CD1c-positive myeloid dendritic cell (primary cell): ENCODE results near the gene RGSL1.

Experiments
- DNase-seq: peaks from one replicate; pipeline ENCODE4 v3.0.0-alpha.2; 2016; ENCODE audit errors: extremely low spot score

RGSL1 gene

DNA sequence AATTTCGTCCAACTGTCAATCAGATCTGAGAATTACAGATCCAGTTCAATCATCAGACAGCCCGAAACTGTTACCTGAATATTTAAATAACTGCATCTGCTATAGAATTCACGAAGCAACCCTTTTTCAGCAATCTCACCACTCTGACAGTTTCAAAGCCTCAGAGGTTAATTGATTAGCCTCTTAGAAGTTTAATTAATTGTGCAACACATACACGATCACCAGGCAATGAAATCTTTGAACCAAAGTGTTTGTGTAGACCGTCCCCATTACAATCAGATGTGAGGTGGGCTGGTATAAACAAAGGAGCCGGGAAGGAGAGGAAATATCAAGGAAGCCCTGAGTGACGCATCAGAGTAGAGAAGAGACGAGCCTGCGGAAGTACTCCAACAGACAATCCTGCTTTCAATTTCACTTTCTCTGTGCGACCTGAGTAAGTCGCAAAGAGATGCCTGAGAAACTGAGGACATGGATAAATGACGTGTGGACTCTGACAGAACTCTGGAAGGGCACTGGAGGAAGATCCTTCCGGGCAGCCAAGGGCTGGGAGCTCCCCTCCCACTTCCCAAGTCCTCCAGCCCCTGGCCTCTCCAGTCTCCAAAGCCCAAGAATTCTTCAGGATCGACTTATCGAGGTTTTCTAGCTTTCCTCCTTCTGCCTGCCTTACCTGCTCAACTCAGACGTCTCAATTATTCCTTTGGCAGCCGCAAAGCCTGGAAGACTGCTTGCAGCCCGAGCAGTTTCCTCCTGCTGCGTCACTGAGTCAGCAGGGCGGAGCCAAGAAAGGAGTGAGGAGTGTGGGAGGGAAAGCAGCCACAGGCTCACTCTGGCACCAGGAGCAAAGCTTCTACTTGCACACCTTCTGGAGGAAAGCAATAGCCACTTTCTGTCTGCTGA lies 138.8 kb downstream of the RGSL1 start, which contains the start of gene RNASEL:
Gene RNASEL, minus strand, starts transcription at position 757 of the 897 bp plus-strand sequence. CDS start 2,450 bp downstream, outside the sequence.
- DNase-seq = peak; percentile 77

DNA sequence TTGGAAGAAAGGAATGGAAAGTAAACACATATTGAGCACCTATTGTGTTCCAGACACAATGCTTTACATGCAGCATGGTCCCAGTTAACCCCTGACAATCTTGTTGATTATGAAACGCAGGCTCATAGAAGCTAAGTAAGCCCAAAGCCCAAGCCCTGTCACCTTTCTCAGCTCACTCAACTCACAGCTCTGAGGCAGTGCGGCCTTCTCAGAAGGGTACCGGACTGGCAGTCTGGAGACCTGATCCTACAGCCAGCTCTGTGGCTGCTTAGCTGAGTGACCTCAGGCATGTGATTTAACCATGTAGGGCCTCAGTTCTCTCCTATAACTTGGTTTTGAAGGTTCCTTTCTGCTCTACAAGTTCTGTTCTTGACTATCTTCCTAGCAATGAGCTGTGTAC lies 139.6 kb downstream of the RGSL1 start:
- DNase-seq = no peak

DNA sequence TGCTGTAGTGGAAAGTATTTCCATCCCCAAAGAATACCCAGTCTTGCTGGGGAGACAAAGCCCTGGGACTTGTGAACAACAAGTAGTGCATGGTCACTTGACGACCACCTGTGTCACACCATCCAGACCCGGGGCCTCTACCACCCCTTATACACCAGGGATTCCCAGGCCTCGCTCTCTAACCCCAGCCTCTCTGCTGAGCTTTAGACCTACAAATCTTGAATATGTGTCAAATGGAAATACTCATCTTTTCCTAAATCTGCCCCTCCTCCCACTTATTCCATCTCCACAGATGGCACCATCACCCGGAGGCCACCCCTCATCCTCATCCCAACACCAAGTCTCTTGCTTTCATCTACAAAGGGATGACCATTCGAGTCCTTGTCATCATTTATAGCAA lies 140.0 kb downstream of the RGSL1 start:
- DNase-seq = no peak

DNA sequence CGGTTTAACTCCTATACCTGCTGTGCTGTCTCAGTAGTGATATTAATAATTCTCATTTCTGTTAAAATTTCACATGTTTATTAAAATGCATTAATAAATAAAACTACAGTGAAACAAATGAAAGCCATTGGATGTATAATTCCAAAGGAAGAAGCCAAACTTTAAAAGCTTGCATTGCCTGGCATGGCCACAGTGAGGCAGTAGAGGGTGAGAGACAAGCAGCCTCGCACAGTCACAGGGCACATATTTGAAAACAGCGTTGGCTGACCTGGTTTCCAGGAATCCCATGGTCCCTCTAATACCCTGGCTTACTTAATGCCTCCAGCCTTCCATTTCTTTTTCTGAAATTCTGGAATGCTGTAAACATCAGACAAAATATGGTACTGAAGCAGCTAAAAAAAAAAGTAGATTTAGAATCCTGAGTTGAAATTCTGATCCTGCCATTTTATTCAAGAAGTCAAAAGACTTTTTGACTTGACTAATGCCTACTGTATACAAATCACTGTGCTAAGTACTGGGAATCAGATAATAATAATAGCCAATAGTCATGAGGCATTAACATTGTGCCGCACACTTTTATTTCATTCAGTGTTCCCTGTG lies 145.8 kb downstream of the RGSL1 start:
- DNase-seq = peak; percentile 69

DNA sequence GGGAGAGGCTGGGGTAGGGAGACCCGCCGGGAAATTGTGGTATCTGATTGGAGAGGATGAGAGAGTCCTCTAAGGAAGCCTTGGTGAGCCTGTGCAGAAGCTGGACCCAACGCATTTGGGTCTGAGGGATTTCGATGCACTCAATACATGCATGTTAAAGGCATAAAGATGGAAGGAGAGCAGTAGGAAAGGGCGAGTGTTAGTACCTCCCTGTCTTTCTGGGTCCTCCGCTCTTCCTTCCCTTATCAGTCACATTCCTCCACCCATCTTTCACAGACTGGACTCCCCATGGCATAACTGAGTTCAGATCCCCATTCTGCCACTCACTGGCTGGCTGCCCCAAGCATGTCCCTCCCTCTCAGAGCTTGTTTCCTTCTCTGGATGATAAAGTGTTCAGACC lies 147.0 kb downstream of the RGSL1 start:
- no peak for DNase-seq

DNA sequence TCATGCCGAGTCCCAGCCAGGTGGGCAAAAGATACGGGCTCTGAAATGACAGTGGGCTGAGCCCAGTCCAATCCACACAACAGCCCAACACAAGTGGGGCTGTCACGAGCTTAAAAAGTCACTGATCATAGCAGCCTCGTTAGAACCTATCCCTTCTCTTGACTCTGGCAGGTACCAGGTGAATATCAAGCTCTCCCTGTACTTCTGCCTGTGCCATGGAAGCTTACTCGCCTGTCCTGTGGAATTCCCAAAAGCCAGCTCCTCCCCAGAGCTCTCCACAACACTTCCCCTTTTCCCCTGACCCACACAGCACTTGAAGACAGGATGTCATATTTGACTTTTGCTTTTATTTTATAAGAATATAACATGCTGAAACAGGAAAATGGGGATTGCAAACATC lies 148.3 kb downstream of the RGSL1 start:
- peak; percentile 24 for DNase-seq

DNA sequence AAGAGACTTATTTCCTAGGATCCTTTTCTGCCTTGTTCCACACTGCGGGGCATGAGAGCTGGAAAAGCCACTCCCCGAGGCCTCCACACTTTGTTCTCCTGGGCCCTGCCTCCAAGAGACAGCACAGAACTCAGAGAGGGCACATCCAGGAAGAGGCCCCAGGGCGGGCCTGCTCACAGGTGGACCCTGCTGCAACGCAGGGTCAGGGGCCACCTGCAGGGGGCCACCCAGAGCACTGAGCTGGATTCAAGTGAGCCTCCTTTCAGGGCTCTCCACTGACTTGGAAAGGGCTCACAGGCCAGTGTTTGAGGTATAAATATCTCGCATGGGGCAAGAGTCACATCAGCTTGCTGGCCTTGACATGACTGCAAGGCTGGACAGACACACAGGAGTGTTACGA lies 149.4 kb downstream of the RGSL1 start:
- DNase-seq = no peak

DNA sequence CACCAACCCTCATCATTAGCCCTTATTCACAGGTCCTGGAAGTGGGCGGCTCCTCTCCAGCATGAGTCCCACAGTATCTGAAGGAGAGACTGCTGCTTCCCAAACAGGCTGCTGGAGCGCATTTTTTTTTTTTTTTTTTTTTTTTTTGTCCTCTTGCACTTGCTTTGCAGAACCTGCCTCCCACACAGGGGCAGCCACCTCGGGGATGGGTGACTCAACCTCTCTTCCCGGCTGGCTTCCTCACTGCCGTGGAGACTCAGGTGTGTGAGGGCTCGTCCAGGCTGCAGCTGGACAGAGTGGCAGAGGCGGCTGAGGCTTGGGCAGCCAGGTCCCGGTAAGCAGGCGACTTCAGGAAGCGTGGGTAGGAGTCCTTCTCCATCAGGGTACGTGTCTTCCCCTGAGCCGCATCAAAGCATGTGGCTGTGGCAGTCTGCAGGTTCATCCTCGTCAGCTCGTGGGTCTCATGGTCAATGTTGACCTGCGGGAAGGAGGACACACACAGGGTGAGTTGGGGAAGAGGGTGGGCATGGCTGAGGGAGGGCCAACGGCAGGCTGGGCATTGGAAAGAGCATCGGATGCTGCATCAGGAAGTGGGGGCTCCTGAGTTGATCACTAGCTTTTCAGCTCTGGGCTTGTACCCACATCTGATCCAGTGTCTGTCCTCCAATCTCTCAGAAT lies 150.2 kb downstream of the RGSL1 start:
- no peak for DNase-seq

DNA sequence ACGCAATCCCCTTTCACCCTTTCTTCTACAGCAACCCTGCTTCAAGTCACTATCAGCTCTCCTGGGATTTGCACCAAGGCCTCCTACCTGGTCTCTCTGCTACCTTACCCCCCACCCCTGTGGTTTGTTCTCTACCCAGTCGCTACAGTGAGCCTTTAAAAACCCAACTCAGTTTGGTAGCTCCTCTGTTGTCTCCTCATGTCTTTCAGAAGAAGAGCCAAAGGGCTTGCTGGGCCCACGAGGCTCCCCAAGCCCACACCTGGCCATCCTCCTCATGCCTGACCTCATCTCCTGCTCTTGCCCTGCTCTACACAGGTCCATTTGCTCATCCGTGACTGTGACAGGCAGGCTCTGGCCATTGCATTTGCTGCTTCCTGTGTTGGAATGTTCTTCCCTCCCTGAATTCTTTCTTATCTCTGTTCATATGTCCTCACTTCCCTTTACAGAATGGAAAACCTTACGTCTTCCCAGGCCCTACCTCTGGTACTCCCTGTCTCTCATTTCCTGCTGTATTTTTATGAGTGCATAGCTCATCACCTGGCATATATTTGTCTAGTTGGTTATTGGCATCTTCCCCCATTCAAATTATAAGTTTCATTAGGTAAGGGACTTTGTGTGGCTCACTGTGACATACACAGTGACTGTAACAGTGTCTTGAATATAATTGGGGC lies 150.9 kb downstream of the RGSL1 start:
- DNase-seq = no peak

DNA sequence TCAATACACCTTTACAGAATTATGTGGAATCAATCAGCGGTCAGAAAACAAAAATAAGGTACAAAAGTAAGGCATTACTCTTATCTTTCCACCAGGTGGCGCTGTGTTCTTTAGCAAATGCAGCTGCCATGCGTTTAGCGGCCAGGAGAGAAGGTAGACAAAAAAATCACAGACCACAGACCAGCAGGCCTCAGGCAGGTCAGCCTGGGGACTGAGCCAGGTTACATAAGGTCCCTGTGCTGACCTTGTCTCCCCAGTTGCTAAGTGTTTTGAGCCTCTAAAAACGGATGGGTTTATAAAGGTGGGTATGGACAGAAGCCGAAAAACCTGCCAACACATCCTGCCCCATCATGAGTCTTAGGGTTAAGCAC lies 151.5 kb downstream of the RGSL1 start:
- peak; percentile 86 for DNase-seq

DNA sequence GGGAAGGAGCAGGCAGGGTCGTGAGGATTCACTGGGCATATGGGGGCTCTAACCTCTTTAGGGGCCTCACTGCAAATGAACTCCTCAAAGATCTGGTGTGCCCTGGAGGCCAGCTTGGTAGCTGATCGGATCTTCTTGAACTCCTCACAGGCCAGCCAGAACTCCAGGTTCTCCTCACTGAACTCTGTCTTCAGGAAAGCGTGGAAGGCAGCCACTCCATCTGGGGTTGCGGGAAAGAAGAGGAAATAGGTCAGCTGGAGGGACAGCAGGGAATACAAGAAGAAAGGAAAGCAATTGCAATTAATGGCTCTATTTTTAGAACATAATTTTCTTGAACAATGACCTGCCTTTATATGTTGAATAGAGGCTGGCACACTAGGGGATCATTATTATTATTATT lies 152.0 kb downstream of the RGSL1 start:
- no peak for DNase-seq

DNA sequence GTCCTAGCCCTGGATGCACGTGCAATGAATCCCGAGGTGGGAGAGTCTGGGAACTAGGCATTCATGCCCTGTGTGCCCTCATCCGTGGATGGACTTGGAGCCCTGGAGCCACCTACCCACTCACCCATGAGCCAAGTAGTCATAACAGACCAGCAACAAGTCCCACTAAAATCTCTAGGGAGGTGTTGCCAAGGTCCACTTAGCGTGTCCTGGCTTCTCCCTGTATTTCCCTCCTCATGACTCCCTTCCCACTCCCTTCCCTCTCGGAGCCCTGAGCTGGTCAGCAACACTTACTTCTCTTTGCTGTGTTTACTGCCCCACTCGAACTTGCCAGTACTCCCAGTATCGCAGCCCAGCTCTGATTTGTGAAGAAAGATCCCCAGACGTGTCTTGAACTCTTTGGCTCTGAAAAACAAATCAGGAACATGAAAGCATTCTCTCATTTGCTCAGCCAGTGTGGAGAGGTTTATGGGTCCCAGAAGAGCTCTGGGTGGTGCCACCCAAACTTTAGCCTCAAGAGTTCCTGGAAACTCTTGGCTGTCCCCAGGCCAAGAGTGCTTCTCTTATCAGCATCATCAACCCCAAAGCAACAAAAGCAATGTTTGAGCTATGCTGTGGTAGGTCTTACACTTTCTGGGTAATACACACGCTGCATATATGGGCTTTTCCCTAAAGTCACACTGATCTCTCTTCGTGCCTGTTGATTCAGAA lies 153.1 kb downstream of the RGSL1 start:
- no peak for DNase-seq

DNA sequence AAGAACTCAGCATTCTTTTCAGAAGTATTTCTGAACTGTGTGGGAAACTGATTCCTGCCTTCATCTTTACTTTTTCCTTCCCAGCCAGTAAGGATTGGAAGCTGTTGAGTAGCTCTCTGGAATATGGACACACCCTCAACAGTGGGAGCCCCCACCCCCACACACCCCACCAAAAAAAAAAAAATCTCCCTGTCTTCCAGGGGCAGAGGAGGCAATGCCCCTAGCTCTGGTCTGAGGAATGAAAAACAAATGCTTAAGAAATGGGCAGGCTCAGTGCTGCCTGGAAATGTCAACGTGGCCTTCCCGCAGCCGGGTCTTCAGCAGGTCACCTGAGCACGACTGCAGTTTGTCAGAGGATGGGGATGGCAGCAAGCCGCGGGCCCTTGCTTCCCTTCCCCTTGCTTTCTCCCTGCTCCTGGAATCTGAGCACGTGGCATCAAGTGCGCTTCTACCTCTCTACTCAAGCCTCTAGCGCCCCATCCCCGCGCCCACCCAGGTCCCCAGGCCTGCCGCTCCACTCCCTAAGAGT lies 153.8 kb downstream of the RGSL1 start:
- DNase-seq = no peak

DNA sequence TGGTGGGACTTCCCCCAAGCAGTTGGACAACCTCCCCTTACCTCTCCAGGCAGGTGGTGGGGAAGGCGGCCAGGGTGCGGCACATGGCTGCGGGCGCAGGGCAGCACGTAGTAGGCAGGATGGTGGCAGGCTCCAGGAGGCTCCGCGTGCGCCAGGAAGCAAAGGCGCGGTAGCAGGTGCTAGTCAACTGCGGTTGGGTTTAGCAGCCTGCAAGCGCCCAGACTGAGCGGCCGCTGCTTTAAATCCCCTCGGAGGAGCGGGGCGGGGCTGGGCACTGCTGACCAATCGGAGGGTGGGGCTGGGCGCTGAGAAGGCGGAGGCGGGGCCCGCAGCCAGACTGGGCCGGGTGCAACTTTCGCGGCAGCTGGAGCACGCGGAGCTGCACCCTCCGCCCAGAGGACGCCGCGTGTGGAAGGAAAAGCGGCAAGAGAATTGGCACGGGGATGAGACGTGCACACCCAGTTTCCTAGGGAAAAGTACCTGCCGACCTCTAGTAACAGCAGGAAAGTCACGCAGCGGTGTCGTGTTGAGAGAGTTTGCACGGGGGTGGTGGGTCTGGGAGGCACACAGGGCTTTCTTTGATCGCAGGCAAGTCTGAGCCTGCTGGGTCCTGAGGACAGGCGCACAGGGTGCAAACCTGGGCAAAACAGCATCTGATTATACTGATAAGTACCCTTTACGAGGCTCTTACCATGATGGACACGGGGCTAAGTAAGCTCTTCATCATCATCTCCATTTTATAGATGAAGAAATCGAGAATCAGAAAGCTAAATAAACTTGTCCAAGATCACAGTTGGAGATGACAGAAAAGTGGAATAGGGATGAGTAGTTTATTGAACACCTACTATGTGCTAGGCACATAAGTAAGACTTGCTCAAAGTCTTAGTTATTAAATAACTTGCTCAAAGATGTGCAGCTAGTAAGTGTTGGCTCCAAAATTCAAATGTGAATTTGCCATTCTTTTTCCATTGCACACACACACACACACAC lies 154.5 kb downstream of the RGSL1 start, which contains the start of gene RGS16:
Gene RGS16, minus strand, starts transcription at position 215 of the 990 bp plus-strand sequence. Its CDS starts 130 bp downstream, at position 85.
- peak; percentile 89 for DNase-seq

DNA sequence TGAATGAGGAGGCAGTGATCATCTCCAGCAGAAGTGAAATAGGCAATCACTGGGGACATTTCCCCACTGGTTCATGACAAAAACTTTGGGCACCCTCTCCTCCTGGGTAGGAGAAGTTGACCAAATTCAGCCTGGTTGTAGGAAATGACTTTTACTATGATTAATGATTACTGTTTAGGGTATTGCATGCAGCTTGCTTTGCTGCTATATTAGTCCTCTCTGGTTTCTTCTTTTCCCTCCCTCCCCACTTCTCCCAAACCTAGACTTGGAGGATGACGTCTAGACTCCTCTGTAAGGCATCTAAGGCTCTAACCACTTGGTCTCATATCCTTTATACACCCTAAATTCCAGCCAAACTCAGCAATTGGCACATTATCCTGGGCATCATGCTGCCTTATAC lies 157.6 kb downstream of the RGSL1 start:
- no peak for DNase-seq

DNA sequence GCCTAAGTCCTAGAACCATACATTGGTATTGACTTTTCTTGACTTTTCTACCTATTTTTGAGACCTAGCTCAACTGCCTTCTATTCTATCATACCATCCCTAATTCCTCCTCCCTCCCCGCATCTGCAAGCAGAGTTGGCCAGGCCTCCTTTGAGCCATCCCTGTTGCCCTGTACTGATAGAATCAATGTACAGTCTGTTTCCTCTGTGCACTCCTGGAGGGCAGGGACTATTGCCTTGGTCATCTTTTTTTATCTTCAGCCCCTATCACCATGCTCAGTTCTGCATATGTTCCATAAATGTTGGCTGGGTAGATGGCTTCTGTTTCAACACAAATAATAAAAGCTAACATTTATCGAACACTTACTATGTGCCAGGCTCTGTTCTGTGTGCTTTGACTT lies 158.3 kb downstream of the RGSL1 start:
- no peak for DNase-seq

DNA sequence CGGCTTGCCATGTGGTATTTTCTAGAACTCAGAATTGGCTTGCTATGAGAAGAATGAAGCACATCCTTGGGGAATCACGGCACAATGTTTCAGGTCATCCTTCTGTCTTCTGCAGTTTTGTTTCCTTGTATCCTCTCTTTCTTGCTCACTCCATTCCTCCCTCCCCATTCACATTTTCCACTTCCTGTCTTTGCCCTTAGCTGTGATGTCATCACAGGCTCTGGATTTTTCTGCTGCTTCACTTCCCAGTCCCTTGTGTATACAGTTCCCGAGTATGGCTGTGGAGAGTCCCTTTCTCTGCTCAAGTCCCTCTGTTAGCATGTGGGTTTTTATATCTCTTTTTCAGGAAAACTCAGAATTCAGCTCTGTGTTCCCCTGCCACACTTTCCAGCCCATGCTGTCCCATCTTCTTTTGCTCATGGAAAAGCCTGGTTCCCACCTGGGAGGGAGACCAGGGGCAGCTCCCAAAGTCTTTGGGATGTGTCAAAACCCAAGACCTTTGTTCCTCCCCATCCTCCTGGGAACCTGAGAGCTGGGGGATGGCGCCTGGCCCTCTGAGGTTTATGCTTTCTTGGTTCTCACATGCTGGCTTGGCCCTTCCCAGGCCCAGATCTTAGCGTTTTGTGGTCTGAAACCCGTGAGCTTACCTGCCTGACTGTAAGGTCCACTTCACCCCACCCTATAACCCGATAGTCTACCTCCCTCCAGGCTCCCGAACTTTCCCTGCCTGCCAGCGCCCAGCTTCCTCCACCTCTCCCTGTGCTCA lies 159.1 kb downstream of the RGSL1 start:
- DNase-seq = no peak
